Activated CD8-positive, alpha-beta T cell treated with anti-CD3 and anti-CD28 coated beads for 36 hours (primary cell): ENCODE measurements around the gene PAK1. TPM values are rescaled to one million over a fixed set of nuclear protein-coding genes. Genes with fewer than 3 reads are reported as not detected.

Source experiments
- ATAC-seq: fragments of 200-7000 bp; cut with Tn5 transposase; one replicate; pipeline ENCODE4 v1.10.0; 2021; ENCODE audit warnings: mild to moderate bottlenecking, moderate library complexity
- CTCF ChIA-PET: fragments of 350-600 bp; sonication (Branson Sonifier 250); formaldehyde crosslinking; loops from one replicate; lab custom pipeline; 2021; ENCODE audit warnings: antibody characterized with exemption; lab: Charles Lee
- POLR2A ChIA-PET: fragments of 350-600 bp; sonication (Branson Sonifier 250); formaldehyde crosslinking; loops from one replicate; lab custom pipeline; 2021; ENCODE audit warnings: antibody characterized with exemption; lab: Charles Lee
- DNase-seq: peaks from one replicate; pipeline ENCODE4 v3.0.0-alpha.2; 2020
- H3K27ac Mint-ChIP-seq: one replicate; pipeline ENCODE4 v1.8.0; 2021; ENCODE audit warnings: mild to moderate bottlenecking, mixed read lengths
- H3K27me3 Mint-ChIP-seq: one replicate; pipeline ENCODE4 v1.8.0; 2021; ENCODE audit warnings: mixed read lengths
- H3K36me3 Mint-ChIP-seq: one replicate; pipeline ENCODE4 v1.8.0; 2021; ENCODE audit warnings: low read depth, mixed read lengths
- H3K4me1 Mint-ChIP-seq: one replicate; pipeline ENCODE4 v1.8.0; 2021; ENCODE audit warnings: low read depth, mixed read lengths
- H3K4me3 Mint-ChIP-seq: one replicate; pipeline ENCODE4 v1.8.0; 2021; ENCODE audit warnings: mild to moderate bottlenecking, moderate library complexity, mixed read lengths
- H3K9me3 Mint-ChIP-seq: one replicate; pipeline ENCODE4 v1.8.0; 2021; ENCODE audit warnings: mixed read lengths
- intact Hi-C: fragments of 100-400 bp; cut with micrococcal nuclease; formaldehyde crosslinking; loops from one replicate; pipeline ENCODE4 v1.10.0; 2022
- total RNA-seq, 2 experiments: library from RNA; stranded (reverse); gene quantifications; one replicate each; pipeline ENCODE4 v1.2.3, GENCODE V29; 2021
- TF ChIP-seq, protein P1 (sequence below): fragments of 200-600 bp; IDR thresholded peaks from one replicate; pipeline ENCODE4 v1.8.0; 2022; ENCODE audit warnings: antibody characterized with exemption, mild to moderate bottlenecking

PAK1 gene
- total RNA-seq, 2 experiments from 2014 or later, result 43.8 to 49.9 TPM

DNA sequence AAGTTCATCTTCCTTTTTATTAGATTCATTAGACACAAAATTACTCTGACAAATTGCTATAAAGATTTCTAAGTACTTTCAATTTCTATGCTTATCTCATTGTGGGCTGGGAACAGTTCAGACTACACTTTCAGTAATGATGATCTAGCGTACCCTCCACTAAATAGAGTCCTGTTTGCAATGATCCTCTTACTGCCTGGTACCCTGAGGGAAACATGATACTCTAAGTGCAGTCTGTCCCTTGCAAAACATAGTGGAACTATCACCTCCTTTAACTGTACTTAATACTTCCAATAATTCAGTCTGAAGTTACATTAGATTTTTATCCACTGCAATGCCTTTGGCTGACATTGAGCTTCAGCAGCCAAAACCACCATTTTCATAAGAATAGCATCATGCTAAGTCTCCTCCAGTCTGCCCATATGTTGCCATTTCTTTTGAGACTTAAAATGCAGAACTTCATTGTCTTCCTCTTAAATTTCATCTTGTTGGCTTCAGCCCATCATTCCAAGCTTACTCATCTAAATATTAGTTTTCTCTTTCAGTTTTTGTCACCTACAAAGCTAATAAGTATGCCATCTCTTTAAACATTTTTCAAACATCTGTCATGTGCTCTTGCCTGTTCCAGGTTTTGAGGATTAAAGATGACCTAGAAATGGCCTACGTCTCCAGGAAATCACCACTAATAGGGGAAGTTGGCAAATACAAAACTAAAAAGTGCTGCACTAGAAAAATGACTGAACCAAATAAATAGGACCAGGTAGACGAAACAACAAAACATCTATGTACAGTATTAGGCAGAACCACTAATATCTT, 55.5 kb downstream of the PAK1 start:
- Mint-ChIP-seq H3K36me3 (no peaks in the 10 kb centered on the region), H3K4me1 (peaks cover 7% of the 10 kb centered on the region), H3K27ac (no peak overlapping the region), H3K27me3 (no peaks in the 10 kb centered on the region), H3K4me3 (no peak overlapping the region), H3K9me3 (no peaks in the 10 kb centered on the region)
- intact Hi-C loops, result no loop called here
- peak; percentile 49 for ATAC-seq
- ChIA-PET POLR2A (no interaction called here), CTCF (interaction anchor here (2.0 kb wide), 1 partner anchor 291 kb away, joined by 4 read pairs; no protein-coding TSS in a partner anchor)
- DNase-seq, result no peak
- TF ChIP-seq, protein P1, sequence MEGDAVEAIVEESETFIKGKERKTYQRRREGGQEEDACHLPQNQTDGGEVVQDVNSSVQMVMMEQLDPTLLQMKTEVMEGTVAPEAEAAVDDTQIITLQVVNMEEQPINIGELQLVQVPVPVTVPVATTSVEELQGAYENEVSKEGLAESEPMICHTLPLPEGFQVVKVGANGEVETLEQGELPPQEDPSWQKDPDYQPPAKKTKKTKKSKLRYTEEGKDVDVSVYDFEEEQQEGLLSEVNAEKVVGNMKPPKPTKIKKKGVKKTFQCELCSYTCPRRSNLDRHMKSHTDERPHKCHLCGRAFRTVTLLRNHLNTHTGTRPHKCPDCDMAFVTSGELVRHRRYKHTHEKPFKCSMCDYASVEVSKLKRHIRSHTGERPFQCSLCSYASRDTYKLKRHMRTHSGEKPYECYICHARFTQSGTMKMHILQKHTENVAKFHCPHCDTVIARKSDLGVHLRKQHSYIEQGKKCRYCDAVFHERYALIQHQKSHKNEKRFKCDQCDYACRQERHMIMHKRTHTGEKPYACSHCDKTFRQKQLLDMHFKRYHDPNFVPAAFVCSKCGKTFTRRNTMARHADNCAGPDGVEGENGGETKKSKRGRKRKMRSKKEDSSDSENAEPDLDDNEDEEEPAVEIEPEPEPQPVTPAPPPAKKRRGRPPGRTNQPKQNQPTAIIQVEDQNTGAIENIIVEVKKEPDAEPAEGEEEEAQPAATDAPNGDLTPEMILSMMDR, result no peak

DNA sequence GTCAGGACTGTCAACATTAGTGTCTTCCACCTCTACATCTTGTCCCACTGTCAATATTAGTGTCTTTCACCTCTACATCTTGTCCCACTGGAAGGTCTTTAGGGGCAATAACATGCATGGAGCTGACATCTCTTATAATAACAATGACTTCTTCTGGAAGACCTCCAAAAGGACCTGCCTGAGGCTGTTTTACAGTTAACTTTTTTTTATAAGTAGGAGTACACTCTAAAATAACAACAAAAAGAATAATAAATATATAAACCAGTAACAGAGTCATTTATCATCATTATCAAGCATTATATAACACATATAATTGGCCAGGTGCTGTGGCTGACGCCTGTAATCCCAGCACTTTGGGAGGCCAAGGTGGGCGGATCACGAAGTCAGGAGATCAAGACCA, 57.5 kb downstream of the PAK1 start:
- H3K27ac Mint-ChIP-seq, result no peak overlapping the region
- POLR2A ChIA-PET, result no interaction called here
- TF ChIP-seq, protein P1, result no peak
- H3K4me1 Mint-ChIP-seq, result peaks cover 18% of the 10 kb centered on the region
- no peak overlapping the region for H3K4me3 Mint-ChIP-seq
- intact Hi-C loops, result no loop called here
- CTCF ChIA-PET, result no interaction called here
- ATAC-seq (no peak), DNase-seq (no peak)
- no peaks in the 10 kb centered on the region for H3K36me3 Mint-ChIP-seq
- H3K9me3 Mint-ChIP-seq, result no peaks in the 10 kb centered on the region
- H3K27me3 Mint-ChIP-seq, result no peaks in the 10 kb centered on the region

DNA sequence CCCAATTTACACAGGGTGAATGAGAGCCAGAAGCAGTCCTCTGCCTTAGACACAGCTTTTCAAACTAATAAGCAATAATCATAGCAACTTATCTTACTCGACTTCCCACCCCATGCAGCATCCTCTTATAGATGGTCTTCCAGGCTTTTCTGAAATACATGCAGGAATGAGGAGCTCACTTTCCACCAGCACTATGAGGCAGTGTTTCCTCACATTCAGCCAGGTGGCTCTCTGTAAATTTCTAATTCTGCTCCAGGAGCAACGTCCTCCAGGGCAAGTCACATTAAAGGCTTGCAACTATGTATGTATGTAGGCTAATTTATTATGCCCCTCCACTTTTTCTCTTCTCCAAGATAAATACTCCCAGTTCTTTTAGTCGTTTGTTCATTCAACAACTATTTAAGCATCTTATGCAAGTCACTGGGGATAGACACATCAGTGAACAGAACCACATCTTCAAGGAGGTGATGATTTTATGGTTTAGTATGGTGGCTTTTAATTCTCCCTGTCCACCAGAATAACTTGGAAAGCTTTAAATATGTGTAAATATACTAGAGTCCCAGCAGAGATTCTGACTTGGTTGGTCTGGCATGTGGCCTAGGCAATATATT, 59.9 kb downstream of the PAK1 start:
- TF ChIP-seq, protein P1, result no peak
- no peak overlapping the region for H3K4me3 Mint-ChIP-seq
- no peak overlapping the region for H3K27ac Mint-ChIP-seq
- intact Hi-C loops, result no loop called here
- CTCF ChIA-PET, result interaction anchor here (0.7 to 2.1 kb wide), 2 partner anchors 53 to 134 kb away, joined by 3 to 7 read pairs; no protein-coding TSS in a partner anchor
- no peak for ATAC-seq
- H3K36me3 Mint-ChIP-seq, result peaks cover 2% of the 10 kb centered on the region
- no peak for DNase-seq
- no peaks in the 10 kb centered on the region for H3K27me3 Mint-ChIP-seq
- H3K4me1 Mint-ChIP-seq, result peaks cover 35% of the 10 kb centered on the region
- POLR2A ChIA-PET, result no interaction called here
- H3K9me3 Mint-ChIP-seq, result no peaks in the 10 kb centered on the region

DNA sequence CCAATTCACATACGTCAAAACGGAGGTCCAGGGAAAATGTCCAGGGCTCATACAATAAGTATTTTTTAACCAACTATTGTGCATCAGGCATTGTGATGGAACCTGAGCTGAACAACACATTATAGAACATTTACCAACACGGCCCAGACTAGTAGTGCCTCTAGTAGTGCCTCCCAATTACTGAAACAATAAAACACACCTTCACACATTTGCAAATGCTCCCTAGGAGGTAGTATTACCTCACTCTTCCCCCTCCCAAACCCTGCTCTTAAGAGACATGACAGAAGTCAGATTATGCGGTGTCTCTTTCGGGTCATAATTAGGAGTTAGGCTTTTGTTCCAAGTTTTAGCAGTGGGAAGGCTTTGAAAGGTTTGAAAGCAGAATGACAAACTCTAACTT, 61.1 kb downstream of the PAK1 start:
- intact Hi-C loops, result no loop called here
- Mint-ChIP-seq H3K4me1 (peaks cover 39% of the 10 kb centered on the region), H3K27ac (no peak overlapping the region), H3K9me3 (no peaks in the 10 kb centered on the region), H3K36me3 (peaks cover 6% of the 10 kb centered on the region), H3K4me3 (peak overlapping the region; percentile 92), H3K27me3 (no peaks in the 10 kb centered on the region)
- TF ChIP-seq, protein P1, result no peak
- POLR2A ChIA-PET, result no interaction called here
- CTCF ChIA-PET, result interaction anchor here (1.1 kb wide), 1 partner anchor 9 kb away, joined by 3 read pairs; no protein-coding TSS in a partner anchor
- ATAC-seq (no peak), DNase-seq (no peak)
